Measurements from ENCODE around the gene OR2S2.
A peak's percentile ranks its signal among the peaks of the same experiment; 100 is the strongest.

OR2S2 gene

GRCh38 chr9:35962126-35962906 lies 4.4 kb upstream of the OR2S2 start:
- no peak for DNase-seq

GRCh38 chr9:35960039-35960655 lies 2.2 kb upstream of the OR2S2 start:
- no peak for DNase-seq

- no peak for DNase-seq
Measured at GRCh38 chr9:35956651-35957050, 1.3 kb downstream of the OR2S2 start.

- peak in 30 of 56 donors; percentile 1 to 75 (median 19) for DNase-seq
Measured at GRCh38 chr9:35954942-35955546, 2.9 kb downstream of the OR2S2 start.

GRCh38 chr9:35952526-35953191 lies 5.3 kb downstream of the OR2S2 start:
- DNase-seq = no peak

- no peak for DNase-seq
Measured at GRCh38 chr9:35951736-35952135, 6.2 kb downstream of the OR2S2 start.

- no peak for DNase-seq
Measured at GRCh38 chr9:35948901-35949318, 9.0 kb downstream of the OR2S2 start.

- no peak for DNase-seq
Measured at GRCh38 chr9:35948451-35948850, 9.5 kb downstream of the OR2S2 start.

- peak in 41 of 56 donors; percentile 2 to 82 (median 32) for DNase-seq
Measured at GRCh38 chr9:35945341-35946018, 12.5 kb downstream of the OR2S2 start.

- DNase-seq = no peak
Measured at GRCh38 chr9:35944841-35945240, 13.1 kb downstream of the OR2S2 start.

GRCh38 chr9:35944173-35944572 lies 13.8 kb downstream of the OR2S2 start:
- DNase-seq = no peak

GRCh38 chr9:35942286-35942685 lies 15.7 kb downstream of the OR2S2 start:
- no peak for DNase-seq

- no peak for DNase-seq
Measured at GRCh38 chr9:35940458-35941407, 17.2 kb downstream of the OR2S2 start.

- DNase-seq = no peak
Measured at GRCh38 chr9:35939679-35940250, 18.2 kb downstream of the OR2S2 start.

GRCh38 chr9:35938474-35939356 lies 19.2 kb downstream of the OR2S2 start:
- no peak for DNase-seq

- no peak for DNase-seq
Measured at GRCh38 chr9:35937227-35937626, 20.7 kb downstream of the OR2S2 start.

GRCh38 chr9:35935755-35936509 lies 22.0 kb downstream of the OR2S2 start:
- no peak for DNase-seq

GRCh38 chr9:35935261-35935660 lies 22.7 kb downstream of the OR2S2 start:
- DNase-seq = no peak

Measured in nucleus accumbens (tissue), 56 donors.